ENCODE data around the gene OXSR1. TPM values are rescaled to one million over a fixed set of nuclear protein-coding genes. Genes with fewer than 3 reads are reported as not detected.

Gene OXSR1
- total RNA-seq, 2 donors from 2014 or later = 30.5 to 31.0 TPM

DNA sequence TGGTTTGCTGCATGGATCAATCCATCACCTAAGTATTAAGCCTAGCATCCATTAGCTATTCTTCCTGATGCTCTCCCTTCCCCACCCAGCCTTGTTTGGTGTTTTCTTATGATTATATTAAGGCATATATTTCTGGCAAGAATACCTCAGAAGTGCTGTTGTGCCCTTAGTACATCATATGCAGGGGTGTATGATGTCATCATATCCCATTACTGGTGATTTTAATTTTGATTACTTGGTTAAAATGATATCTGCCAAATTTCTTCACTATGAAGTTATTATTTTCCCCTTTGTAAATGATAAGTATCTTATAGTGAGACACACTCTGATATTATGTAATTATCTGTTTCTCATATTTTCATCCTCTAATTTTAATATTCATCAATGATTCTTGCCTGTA is 132.2 kb downstream of the OXSR1 start:
- Histone ChIP-seq H3K4me3 (no peak overlapping the region), H3K4me1 (ENCODE audit: control insufficient read depth in 1 of 2, low read depth in 2 of 2) (no peaks in the 10 kb centered on the region), H3K27me3 (replicated peaks; ENCODE audit: insufficient read depth) (no peaks in the 10 kb centered on the region), H3K27ac (no peak overlapping the region), H3K36me3 (no peaks in the 10 kb centered on the region), H3K9me3 (no peaks in the 10 kb centered on the region)
- ATAC-seq (ENCODE audit: insufficient number of reproducible peaks, low FRiP score, low read depth) (no peak), DNase-seq (ENCODE audit: low spot score) (no peak)
- TF ChIP-seq, protein P1, sequence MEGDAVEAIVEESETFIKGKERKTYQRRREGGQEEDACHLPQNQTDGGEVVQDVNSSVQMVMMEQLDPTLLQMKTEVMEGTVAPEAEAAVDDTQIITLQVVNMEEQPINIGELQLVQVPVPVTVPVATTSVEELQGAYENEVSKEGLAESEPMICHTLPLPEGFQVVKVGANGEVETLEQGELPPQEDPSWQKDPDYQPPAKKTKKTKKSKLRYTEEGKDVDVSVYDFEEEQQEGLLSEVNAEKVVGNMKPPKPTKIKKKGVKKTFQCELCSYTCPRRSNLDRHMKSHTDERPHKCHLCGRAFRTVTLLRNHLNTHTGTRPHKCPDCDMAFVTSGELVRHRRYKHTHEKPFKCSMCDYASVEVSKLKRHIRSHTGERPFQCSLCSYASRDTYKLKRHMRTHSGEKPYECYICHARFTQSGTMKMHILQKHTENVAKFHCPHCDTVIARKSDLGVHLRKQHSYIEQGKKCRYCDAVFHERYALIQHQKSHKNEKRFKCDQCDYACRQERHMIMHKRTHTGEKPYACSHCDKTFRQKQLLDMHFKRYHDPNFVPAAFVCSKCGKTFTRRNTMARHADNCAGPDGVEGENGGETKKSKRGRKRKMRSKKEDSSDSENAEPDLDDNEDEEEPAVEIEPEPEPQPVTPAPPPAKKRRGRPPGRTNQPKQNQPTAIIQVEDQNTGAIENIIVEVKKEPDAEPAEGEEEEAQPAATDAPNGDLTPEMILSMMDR (IDR thresholded peaks at IDR 0.05) = no peak

DNA sequence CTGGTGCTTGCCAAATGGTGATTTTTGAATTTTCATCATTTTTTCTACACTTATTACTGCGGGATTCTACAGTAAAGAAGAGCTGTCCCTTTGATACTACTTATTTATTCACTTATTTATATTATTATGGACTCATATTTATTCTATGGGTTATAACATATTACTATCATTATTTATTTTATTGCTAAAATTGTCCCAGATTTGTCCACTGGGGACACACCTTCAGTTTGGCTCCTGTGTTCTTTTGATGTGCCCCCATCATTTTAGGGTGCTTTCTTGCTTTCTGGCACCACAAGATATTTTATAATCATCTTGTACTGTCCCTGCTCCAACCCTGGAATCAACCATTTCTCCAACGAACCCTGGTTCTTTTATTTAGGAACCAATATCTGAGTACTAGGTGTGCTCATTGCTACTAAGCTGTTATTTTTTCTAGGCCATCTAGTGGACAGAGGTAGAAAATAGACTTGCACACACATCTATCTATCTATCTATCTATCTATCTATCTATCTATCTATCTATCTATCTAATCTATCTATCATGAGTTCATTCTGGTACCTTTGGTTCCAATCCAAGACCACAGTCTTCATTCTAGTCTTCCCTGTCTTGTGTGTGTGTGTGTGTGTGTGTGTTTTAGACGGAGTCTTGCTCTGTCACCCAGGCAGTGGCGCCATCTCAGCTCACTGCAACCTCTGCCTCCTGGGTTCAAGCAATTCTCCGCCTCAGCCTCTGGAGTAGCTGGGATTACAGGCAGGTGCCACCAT is 132.8 kb downstream of the OXSR1 start:
- no peak for ATAC-seq (ENCODE audit: insufficient number of reproducible peaks, low FRiP score, low read depth)
- no peaks in the 10 kb centered on the region for H3K36me3 ChIP-seq
- H3K27ac ChIP-seq = no peak overlapping the region
- H3K4me1 ChIP-seq (ENCODE audit: control insufficient read depth in 1 of 2, low read depth in 2 of 2) = no peaks in the 10 kb centered on the region
- H3K4me3 ChIP-seq = no peak overlapping the region
- no peak for DNase-seq (ENCODE audit: low spot score)
- H3K27me3 ChIP-seq (replicated peaks; ENCODE audit: insufficient read depth) = no peaks in the 10 kb centered on the region
- no peaks in the 10 kb centered on the region for H3K9me3 ChIP-seq
- TF ChIP-seq, protein P1 (IDR thresholded peaks at IDR 0.05) = no peak

Other genes starting within 250 kb of the OXSR1 start
- gene VILL, start 174.8 kb upstream of the OXSR1 start, total RNA-seq = 10 to 100 TPM; 11.5 to 13.7 TPM
- 10 to 100 TPM; 34.8 to 93.3 TPM for gene PLCD1, start 135.9 kb upstream of the OXSR1 start, total RNA-seq
- under 1 TPM; 0.14 to 0.35 TPM for gene DLEC1, start 126.3 kb upstream of the OXSR1 start, total RNA-seq
- 10 to 100 TPM; 34.8 to 37.6 TPM for gene ACAA1, start 28.4 kb upstream of the OXSR1 start, total RNA-seq
- 10 to 100 TPM; 27.8 to 49.7 TPM for gene MYD88, start 26.9 kb upstream of the OXSR1 start, total RNA-seq
- gene SLC22A13, start 100.3 kb downstream of the OXSR1 start, total RNA-seq = 1 to 10 TPM in 1 of 2 donors, under 1 TPM in 1; 0.99 to 2.2 TPM
- under 1 TPM in 1 of 2 donors, not detected in 1; 0.41 TPM for gene SLC22A14, start 116.8 kb downstream of the OXSR1 start, total RNA-seq
- gene XYLB, start 181.2 kb downstream of the OXSR1 start, total RNA-seq = 10 to 100 TPM in 1 of 2 donors, 1 to 10 TPM in 1; 1.8 to 38.7 TPM